Measurements from ENCODE around the gene GPR27. TPM values are rescaled to one million over a fixed set of nuclear protein-coding genes. Genes with fewer than 3 reads are reported as not detected.

GPR27 gene
- polyA plus RNA-seq, 1 donor (not counting 4 experiments of a cell fraction or from before 2014, with no cell fraction given), result 0.12 TPM

- dilution Hi-C loops (cut with MboI; ENCODE audit: extremely low pct_ligation_motif_present, low sequenced_read_pairs), result no loop called here
- no peaks in the 10 kb centered on the region for H3K9me3 ChIP-seq (ENCODE audit: control insufficient read depth, low read depth, low read length)
- DNase-seq (ENCODE audit: low read depth, low spot score) (no peak), FAIRE-seq (no peak)
- no peak overlapping the region for H3K9ac ChIP-seq (ENCODE audit: control insufficient read depth, extremely low read depth, insufficient read depth, low read length)
- no peaks in the 10 kb centered on the region for H3K36me3 ChIP-seq (ENCODE audit: control insufficient read depth in 2 of 2, extremely low read depth in 1 of 2, insufficient read depth in 2 of 2, low read length in 2 of 2)
- no peak overlapping the region for H3K27ac ChIP-seq (ENCODE audit: control insufficient read depth, insufficient read depth, low read length)
- H3K79me2 ChIP-seq (ENCODE audit: control insufficient read depth, insufficient read depth, low read length), result no peaks in the 10 kb centered on the region
- H3K4me2 ChIP-seq (ENCODE audit: control insufficient read depth, extremely low read depth, insufficient read depth, low read depth, low read length), result no peak overlapping the region
- TF ChIP-seq CTCF (optimal IDR thresholded peaks at IDR 0.05 in 1 of 3, IDR thresholded peaks at IDR 0.05 in 1 of 3, conservative IDR thresholded peaks at IDR 0.05 in 1 of 3; ENCODE audit: extremely low read depth in 1 of 3, insufficient read depth in 2 of 3, low read length in 3 of 3) (no peak), EZH2 (IDR thresholded peaks at IDR 0.05; ENCODE audit: low read length) (no peak)
- H4K20me1 ChIP-seq (ENCODE audit: control insufficient read depth, extremely low read depth, insufficient read depth, low read length), result no peaks in the 10 kb centered on the region
- no peaks in the 10 kb centered on the region for H3K9me1 ChIP-seq (ENCODE audit: control insufficient read depth, extremely low read depth, insufficient read depth, low read length)
- no peak overlapping the region for H2AFZ ChIP-seq (ENCODE audit: control insufficient read depth, low read length)
- H3K4me1 ChIP-seq (ENCODE audit: control insufficient read depth, extremely low read depth, insufficient read depth, low read length), result peaks cover 5% of the 10 kb centered on the region
- peaks cover 30% of the 10 kb centered on the region for H3K27me3 ChIP-seq (ENCODE audit: control insufficient read depth, extremely low read depth, insufficient read depth, low read length)
- H3K4me3 ChIP-seq (ENCODE audit: control insufficient read depth in 2 of 3, extremely low read depth in 1 of 3, insufficient read depth in 2 of 3, low read depth in 1 of 3, low read length in 3 of 3), result no peak overlapping the region
Measured at GRCh38 chr3:71780430-71780829, 26.8 kb downstream of the GPR27 start.

- H4K20me1 ChIP-seq (ENCODE audit: control insufficient read depth, extremely low read depth, insufficient read depth, low read length), result no peaks in the 10 kb centered on the region
- FAIRE-seq (no peak), DNase-seq (ENCODE audit: low read depth, low spot score) (no peak)
- dilution Hi-C loops (cut with MboI; ENCODE audit: extremely low pct_ligation_motif_present, low sequenced_read_pairs), result no loop called here
- no peak overlapping the region for H2AFZ ChIP-seq (ENCODE audit: control insufficient read depth, low read length)
- no peak overlapping the region for H3K27ac ChIP-seq (ENCODE audit: control insufficient read depth, insufficient read depth, low read length)
- no peak overlapping the region for H3K4me2 ChIP-seq (ENCODE audit: control insufficient read depth, extremely low read depth, insufficient read depth, low read depth, low read length)
- TF ChIP-seq CTCF (optimal IDR thresholded peaks at IDR 0.05 in 1 of 3, IDR thresholded peaks at IDR 0.05 in 1 of 3, conservative IDR thresholded peaks at IDR 0.05 in 1 of 3; ENCODE audit: extremely low read depth in 1 of 3, insufficient read depth in 2 of 3, low read length in 3 of 3) (no peak), EZH2 (IDR thresholded peaks at IDR 0.05; ENCODE audit: low read length) (no peak)
- H3K9ac ChIP-seq (ENCODE audit: control insufficient read depth, extremely low read depth, insufficient read depth, low read length), result no peak overlapping the region
- no peaks in the 10 kb centered on the region for H3K9me3 ChIP-seq (ENCODE audit: control insufficient read depth, low read depth, low read length)
- H3K79me2 ChIP-seq (ENCODE audit: control insufficient read depth, insufficient read depth, low read length), result no peaks in the 10 kb centered on the region
- H3K27me3 ChIP-seq (ENCODE audit: control insufficient read depth, extremely low read depth, insufficient read depth, low read length), result peaks cover 48% of the 10 kb centered on the region
- H3K4me1 ChIP-seq (ENCODE audit: control insufficient read depth, extremely low read depth, insufficient read depth, low read length), result peaks cover 5% of the 10 kb centered on the region
- H3K9me1 ChIP-seq (ENCODE audit: control insufficient read depth, extremely low read depth, insufficient read depth, low read length), result no peaks in the 10 kb centered on the region
- H3K4me3 ChIP-seq (ENCODE audit: control insufficient read depth in 2 of 3, extremely low read depth in 1 of 3, insufficient read depth in 2 of 3, low read depth in 1 of 3, low read length in 3 of 3), result no peak overlapping the region
- H3K36me3 ChIP-seq (ENCODE audit: control insufficient read depth in 2 of 2, extremely low read depth in 1 of 2, insufficient read depth in 2 of 2, low read length in 2 of 2), result no peaks in the 10 kb centered on the region
Measured at GRCh38 chr3:71783152-71783551, 29.5 kb downstream of the GPR27 start.
